Retinal pigment epithelial cell (primary cell): ENCODE data around the gene TMEM51.

ENCODE experiments used
- DNase-seq: peaks from one replicate; pipeline ENCODE4 v3.0.0-alpha.2; 2010; ENCODE audit warnings: low read depth
- H3K4me3 ChIP-seq: 2 replicates; pipeline ENCODE4 v1.5.1; 2011; ENCODE audit warnings: mild to moderate bottlenecking, low read length, control low read depth, moderate library complexity
- CTCF ChIP-seq: conservative IDR thresholded peaks from 2 replicates; pipeline ENCODE4 v1.5.1; 2011; ENCODE audit warnings: low read depth, low read length, control low read depth, inconsistent platforms

Gene TMEM51

DNA sequence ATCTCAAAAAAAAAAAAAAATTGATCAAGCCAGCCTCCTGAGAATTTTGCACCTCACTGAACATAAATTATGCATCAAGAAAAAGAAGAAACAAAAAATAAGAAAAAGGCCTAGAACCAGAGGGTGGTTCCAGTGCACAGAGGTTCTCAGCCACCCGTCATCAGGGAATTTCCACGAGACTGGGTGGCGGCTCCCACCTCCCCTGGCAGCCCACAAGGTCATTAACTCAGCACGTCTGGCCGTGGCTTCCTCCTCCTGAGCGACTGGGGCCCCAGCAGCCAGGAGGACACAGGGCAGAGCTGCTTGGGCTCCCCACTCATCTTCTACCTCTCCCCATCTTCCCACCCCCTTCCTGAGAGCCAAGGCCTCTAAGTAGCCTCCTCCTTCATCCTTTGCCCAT lies 15.7 kb upstream of the TMEM51 start:
- DNase-seq, result no peak
- no peak overlapping the region for H3K4me3 ChIP-seq
- no peak for TF ChIP-seq CTCF

GRCh38 chr1:15139654-15140350 lies 13.7 kb upstream of the TMEM51 start:
- TF ChIP-seq CTCF, result no peak
- no peak overlapping the region for H3K4me3 ChIP-seq
- peak; percentile 68 for DNase-seq

DNA sequence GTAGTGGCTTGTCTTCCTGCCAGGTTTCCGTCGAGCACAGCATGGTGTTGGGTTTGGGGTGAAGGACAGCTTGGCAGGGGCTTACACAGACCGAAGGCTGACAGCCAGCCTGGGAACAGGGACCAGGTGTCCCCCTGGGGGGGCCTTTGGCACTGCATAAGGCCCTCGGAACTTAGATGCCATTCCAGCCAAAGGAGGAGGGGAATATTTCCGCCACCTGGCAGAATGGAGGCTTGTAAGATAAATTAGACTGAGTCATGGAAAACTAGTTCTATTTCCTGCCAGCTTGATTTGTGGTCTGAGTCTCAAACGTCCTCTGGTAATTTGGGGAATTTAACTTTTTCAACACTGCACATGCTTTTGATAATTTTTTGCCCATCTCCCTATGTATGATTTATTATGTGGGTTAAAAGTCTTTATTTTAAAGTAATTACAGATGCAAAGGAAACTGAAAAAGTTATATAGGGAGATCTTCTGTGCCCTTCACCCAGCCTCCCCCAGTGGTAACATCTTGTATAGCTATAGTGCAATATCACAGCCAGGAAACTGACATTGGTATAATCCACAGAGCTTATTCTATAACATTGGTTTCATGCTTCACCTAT lies 11.5 kb upstream of the TMEM51 start:
- DNase-seq, result no peak
- H3K4me3 ChIP-seq, result no peak overlapping the region
- no peak for TF ChIP-seq CTCF

DNA sequence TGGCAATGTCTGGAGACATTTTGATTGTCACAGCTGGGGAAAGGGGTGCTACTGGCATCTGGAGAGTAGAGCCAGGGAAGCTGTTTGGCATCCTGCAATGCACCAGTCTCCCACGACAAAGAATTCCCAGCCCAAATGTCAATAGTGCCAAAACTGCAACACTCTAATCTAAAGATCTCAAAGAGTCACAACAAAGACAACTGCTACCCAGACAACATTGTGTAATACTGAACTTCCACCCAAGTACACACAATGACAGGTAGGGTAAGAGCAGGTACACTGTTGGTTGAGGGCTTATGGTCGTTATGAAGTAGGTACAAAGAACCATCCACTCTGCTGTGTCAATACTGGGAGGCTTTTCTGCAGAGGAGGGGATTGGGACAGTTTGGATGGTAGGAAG lies 8.2 kb upstream of the TMEM51 start:
- TF ChIP-seq CTCF, result no peak
- no peak overlapping the region for H3K4me3 ChIP-seq
- DNase-seq, result no peak

DNA sequence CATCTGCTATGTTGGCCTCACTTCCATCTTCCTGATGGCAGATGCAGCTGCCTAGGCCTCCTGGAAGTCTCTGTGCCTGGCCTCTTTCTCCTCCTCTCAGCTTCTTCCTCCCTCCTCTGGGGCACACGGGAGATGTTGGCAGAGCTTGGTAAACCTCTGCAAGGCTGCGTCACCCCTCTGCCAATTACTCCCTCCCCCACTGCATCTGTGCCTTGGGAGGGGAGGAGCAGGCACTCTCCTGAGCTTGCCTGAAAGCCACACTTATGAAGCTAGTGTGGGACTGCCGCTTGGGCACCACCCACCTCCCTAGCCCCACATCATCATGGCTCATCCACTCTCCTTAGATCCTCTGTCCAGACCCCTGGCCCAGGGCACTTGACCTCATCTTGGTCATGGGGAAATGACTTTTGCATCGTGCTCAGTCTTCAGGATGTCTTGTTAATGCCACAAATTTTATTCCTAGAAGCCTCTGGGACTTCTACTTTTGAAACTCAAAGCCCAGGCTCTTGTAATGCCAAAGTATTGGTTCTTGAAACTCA lies 7.3 kb upstream of the TMEM51 start:
- no peak for DNase-seq
- no peak for TF ChIP-seq CTCF
- H3K4me3 ChIP-seq, result no peak overlapping the region

DNA sequence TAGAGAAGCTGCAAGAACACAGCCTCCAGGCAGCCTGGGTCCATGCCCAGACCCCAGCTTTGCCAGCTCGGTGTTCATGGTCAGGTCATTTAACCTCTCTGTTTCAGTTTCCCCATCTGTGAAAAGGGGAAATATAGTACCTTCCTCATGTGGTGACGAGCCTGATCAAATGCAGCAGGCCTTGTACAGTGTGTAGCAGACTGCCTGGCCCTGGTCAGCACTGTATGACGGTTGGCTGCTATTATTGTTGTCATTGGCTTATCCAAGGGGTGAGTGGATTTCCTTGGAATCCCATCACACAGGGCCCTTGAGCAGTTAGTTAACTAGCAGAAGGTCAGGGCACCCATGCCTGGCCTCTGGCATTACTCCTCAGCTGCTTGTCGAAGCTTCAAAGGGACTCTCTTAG lies 6.6 kb upstream of the TMEM51 start:
- no peak for TF ChIP-seq CTCF
- no peak for DNase-seq
- H3K4me3 ChIP-seq, result no peak overlapping the region

- no peak overlapping the region for H3K4me3 ChIP-seq
- no peak for TF ChIP-seq CTCF
- no peak for DNase-seq
Observed at GRCh38 chr1:15148004-15148403, 5.5 kb upstream of the TMEM51 start.
